Raji (cell line): ENCODE results near the gene MDFIC.

Experiments used
- POLR2A ChIP-seq: IDR thresholded peaks from 2 replicates; pipeline ENCODE4 v1.6.1; 2011; ENCODE audit warnings: low read depth, low read length, control low read depth; ENCODE audit not compliant: insufficient read depth

The MDFIC gene

DNA sequence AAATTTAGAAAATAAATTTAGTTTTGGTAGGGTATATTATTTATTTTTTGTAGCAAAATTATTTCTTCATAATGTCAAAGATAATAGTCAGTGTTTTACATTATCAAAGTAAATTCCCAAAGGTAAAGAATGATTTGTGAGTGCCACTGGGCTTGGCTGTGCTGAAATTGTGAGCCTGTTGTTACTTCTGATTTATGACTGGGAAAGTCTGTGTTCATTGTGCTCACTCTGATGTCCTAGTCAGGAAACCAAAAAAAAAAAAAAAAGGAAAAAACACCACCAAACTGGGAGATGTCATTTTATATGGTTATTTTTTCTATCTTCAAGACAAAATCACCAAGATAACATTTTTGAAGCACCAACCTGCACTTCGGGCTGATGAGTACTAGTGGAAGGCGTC lies 44.3 kb downstream of the MDFIC start:
- TF ChIP-seq POLR2A, result no peak

DNA sequence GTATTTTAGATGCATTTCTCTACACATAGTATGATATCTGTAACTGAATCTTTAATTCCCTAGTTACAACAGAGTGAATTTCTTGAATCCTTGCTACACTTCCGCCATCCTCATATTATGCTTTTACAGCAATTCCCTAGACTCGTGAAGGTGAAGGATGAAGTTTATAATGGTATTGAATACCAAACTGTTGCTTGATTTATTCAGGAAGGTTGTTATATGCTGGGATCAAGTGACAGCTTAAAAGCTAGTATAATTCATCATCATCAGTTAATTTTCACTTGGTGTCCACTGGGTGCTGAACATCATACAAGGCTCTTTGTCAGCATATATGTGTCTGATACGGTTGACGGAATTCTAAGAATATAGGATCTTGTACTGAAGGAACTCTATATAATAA lies 47.2 kb downstream of the MDFIC start:
- TF ChIP-seq POLR2A, result no peak

GRCh38 chr7:114970308-114970707 lies 48.4 kb downstream of the MDFIC start:
- TF ChIP-seq POLR2A, result no peak

GRCh38 chr7:114970732-114971131 lies 48.8 kb downstream of the MDFIC start:
- no peak for TF ChIP-seq POLR2A

DNA sequence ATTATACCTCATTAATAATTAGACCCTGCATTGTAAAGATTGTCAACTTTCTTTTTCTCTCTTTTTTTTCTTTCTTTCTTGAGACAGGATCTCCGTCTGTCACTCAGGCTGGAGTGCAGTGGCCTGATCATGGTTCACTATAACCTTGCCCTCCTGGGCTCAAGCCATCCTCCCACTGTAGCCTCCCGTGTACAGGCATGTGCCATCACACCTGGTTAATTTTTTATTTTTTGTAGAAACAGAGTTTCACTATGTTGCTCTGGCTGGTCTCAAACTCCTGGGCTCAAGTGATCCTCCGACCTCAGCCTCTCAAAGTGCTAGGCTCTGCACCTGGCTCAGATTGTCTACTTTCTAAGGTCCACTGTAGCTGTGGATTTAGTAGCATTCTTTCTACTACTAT lies 50.7 kb downstream of the MDFIC start:
- TF ChIP-seq POLR2A, result no peak

DNA sequence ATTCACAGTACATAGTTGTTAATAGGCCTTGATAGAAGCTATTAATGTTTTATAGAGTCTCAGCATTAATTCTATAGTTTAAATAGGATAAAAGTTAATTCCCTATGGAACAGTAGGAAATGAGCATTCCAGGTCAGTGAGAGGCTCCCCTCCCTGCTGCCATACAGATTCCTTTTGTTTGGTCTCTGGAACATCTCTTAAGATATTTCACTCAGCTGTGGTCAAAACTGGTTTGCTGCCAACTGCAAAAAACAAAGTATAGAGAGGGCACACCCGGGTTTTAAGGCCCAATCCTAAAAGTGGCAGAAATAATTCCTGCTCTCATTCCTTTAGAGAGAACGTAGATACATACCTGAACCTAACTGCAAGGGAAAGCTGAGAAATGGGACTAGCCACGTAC lies 51.3 kb downstream of the MDFIC start:
- no peak for TF ChIP-seq POLR2A

DNA sequence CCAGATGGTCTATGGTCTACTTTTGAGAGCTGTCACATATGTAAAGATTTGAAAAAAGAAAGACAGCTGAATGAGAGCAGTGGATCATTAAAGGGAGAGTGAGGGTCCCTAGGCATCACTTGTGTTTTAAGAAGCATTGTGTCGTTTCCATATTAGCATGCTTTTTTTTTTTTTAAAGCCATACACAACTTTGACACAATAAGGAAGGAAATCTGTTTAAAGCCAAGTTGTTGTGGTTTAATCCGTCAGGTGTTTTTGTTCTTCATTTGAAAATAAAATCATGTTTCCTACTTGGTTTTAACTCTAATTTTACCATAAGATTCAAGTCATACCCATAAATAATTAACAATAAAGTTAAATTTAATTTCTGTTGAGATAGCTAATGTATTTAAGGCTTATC lies 53.5 kb downstream of the MDFIC start:
- no peak for TF ChIP-seq POLR2A

DNA sequence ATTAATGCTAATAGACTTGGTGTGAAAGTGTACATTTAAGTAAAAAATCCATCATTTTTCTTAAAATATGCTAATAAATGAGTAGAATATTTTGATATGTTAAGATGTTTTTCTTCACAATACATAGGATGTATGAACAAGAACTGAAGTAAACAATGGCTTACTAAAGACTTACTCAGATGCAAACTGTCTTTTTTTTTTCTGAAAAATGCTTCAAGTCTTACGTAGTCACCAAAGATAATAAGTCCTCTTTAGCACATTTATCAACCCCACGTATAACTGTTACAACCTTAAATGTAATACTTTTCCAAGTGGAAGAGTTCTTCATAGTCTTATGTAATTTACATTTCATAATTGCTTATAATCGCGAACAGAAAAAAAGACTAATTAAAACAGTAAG lies 54.8 kb downstream of the MDFIC start:
- no peak for TF ChIP-seq POLR2A

DNA sequence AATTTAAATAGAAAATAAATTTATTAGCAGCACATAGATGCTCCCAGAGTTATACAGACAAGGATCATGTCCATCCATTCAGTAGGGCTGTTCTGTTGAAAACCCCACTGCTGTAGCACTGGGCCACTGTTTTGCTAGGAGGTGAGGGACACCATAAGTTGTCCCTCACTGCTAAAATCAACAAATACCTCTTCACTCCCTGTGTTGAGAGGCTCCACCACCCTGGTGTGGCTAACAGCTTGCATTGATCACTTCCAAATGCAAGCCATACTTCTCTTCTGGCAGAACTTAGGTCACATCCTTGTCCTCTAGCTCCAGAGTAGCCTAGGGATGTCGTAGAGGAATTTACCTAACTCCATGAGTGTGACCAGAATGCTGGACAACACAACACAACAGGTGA lies 55.4 kb downstream of the MDFIC start:
- no peak for TF ChIP-seq POLR2A

DNA sequence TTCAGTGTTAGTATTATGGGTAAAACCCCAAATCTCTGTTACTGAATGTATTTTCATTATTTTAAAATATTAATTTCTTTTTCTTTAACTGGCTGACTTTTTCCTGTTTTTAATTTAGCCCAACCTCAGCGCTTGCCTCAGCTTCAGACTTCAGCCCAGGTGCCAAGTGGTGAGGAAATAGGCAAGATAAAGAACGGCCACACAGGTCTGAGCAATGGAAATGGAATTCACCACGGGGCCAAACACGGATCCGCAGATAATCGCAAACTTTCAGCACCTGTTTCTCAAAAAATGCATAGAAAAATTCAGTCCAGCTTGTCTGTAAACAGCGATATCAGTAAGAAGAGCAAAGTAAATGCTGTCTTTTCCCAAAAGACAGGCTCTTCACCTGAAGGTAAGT lies 57.5 kb downstream of the MDFIC start:
- TF ChIP-seq POLR2A, result no peak

- TF ChIP-seq POLR2A, result no peak
Measured at GRCh38 chr7:114979803-114980507, 58.1 kb downstream of the MDFIC start.

GRCh38 chr7:114981323-114981722 lies 59.4 kb downstream of the MDFIC start:
- TF ChIP-seq POLR2A, result no peak

DNA sequence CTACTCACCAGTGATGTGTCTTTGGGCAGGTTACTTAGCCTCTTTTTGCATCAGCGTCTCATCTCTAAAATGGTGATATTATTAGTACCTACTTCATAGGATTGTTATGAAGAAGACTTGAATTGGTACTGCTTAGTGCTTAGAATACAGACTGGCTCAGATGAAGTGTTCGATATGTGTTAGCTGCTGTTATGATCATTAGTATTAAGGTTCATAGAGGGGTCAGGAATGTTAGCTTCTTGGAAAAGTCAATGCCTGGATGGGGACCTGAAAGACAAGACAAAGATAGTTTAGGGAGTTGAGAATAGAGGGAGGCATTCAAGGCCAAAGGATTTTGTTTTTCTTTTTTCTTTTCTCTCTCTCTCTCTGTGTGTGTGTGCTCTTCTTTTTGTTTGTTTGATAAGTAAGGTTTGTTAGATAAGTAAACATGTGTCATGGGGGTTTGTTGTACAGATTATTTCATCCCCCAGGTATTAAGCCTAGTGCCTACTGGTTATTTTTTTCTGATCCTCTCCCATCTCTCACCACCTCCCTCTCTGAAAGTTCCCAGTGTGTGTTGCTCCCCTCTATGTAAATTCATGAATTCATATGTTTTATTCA lies 63.3 kb downstream of the MDFIC start:
- TF ChIP-seq POLR2A, result no peak

DNA sequence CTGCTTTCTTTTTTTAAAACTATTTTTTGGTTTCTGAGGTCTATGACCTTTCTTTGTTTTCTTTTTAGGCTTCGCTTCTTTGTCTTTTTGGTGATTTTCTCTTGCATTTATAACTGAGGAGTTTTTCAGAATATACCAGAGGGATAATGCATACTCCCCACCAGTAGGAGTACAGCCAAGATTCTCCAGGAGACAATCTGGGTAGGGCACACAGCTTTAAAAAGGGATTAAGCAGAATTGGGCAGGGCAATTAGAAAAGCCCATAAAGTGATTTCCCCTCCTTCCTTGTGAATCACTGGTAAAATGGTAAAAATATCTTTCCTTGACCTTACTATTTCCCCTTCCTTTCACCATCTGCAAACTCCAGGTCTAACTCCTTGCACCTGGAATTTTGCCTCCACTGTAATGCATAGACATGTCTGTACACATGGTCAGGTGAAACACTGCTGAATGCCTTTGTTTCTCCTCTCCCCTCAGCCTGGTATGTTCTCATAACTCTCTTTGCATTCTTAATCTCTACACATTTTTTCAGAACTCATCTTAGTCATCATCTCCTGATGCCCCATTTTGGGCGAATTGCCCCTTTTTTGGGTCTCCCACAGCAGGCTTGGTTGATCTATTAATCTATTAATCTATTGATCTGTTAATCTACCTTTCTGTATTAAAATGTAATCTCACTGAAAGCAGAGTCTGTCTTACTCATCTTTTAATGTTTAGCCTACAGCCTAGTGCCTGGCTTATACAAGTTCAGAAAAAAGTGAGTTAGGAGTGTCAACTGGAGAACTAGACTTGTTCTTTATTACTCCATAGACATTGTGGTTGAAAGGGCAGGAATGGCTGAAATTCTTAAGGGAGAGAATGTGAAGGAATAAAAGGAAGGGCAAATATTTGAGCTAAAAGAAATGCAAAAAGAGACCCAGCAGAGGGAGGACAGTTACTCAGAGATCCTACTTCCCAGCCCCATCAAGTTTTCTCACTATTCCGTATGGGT lies 64.6 kb downstream of the MDFIC start:
- TF ChIP-seq POLR2A, result no peak

DNA sequence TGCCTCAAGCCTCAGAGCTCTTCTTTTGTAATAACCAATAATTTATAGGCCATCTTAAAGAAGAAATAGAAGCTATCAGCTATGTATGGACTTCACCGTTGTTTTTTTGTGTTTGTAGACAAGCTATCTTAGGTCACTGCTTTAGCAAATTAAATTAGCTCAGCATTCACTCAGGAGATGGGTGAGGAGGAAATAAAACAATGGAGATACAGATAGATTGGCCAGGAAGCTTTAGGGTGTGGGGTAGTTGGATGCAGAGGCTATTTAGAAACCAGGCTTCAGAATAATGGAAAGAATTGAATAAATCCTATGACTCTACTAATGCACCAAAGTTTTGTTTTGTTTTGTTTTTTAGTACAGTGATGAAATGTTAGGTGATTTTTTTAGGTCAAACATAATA lies 66.1 kb downstream of the MDFIC start:
- TF ChIP-seq POLR2A, result no peak
